Measurements from ENCODE around the gene ING1. TPM values are rescaled to one million over a fixed set of nuclear protein-coding genes. Genes with fewer than 3 reads are reported as not detected.

Gene ING1
- total and polyA plus RNA-seq, 2 of the 4 experiments (the other 2 are of a cell fraction): 9.1 to 13.5 TPM

GRCh38 chr13:110664673-110665072 lies 48.8 kb upstream of the ING1 start:
- ATAC-seq (ENCODE audit: low read depth) (no peak), DNase-seq (no peak)
- no peak overlapping the region for H2BK120ac ChIP-seq (ENCODE audit: low read depth, low read length)
- H3K9me1 ChIP-seq (ENCODE audit: insufficient read depth, low read length): no peaks in the 10 kb centered on the region
- no peak overlapping the region for H2BK5ac ChIP-seq (ENCODE audit: low read depth, low read length, poor library complexity, severe bottlenecking)
- intact Hi-C loops (cut with micrococcal nuclease): no loop called here
- H4K20me1 ChIP-seq (ENCODE audit: insufficient read depth, low read length): no peaks in the 10 kb centered on the region
- no peak overlapping the region for H4K5ac ChIP-seq (ENCODE audit: low read depth, low read length)
- WGBS, 2 experiments (ENCODE audit: extremely low coverage in 2 of 2, insufficient read length in 1 of 2): 81% methylated on average over 9 of the region's 11 CpGs; no CpG with 5 or more reads in 1 of the 2 experiments
- no peak overlapping the region for H3K27ac ChIP-seq (ENCODE audit: insufficient read depth, low read length)
- dilution Hi-C loops (cut with HindIII; ENCODE audit: low sequenced_read_pairs, unreplicated experiment): no loop called here
- no peak overlapping the region for H3K18ac ChIP-seq (ENCODE audit: low read depth, low read length)
- H2BK15ac ChIP-seq (ENCODE audit: low read depth, low read length): no peak overlapping the region
- no peak overlapping the region for H3K14ac ChIP-seq (replicated peaks; ENCODE audit: low read depth, low read length)
- no peak overlapping the region for H2AK9ac ChIP-seq (replicated peaks; ENCODE audit: low read depth, low read length, poor library complexity)
- H3K27me3 ChIP-seq (ENCODE audit: control insufficient read depth, insufficient read depth, low read length): no peaks in the 10 kb centered on the region
- in situ Hi-C loops (cut with MboI; ENCODE audit: low sequenced_read_pairs): no loop called here
- no peak overlapping the region for H3K4me2 ChIP-seq (ENCODE audit: low read depth, low read length)
- BruUV-seq (replicated peaks): no TSS peak
- H3K79me1 ChIP-seq (ENCODE audit: low read depth in 1 of 2, low read length in 2 of 2): peaks cover 3 to 5% of the 10 kb centered on the region in 2 experiments; a peak in 2 of 4 replicates
- no peak overlapping the region for H3K56ac ChIP-seq (ENCODE audit: extremely low read depth, insufficient read depth, low read length)
- H2AK5ac ChIP-seq (ENCODE audit: low read depth, low read length): no peak overlapping the region
- no peak overlapping the region for H2BK20ac ChIP-seq (ENCODE audit: low read depth, low read length)
- ChIA-PET CTCF (no interaction called here), POLR2A (ENCODE audit: unreplicated experiment) (no interaction called here)
- no peak overlapping the region for H3K9ac ChIP-seq (ENCODE audit: low read depth, low read length)
- TF ChIP-seq MAZ (IDR thresholded peaks at IDR 0.05; ENCODE audit: borderline replicate concordance, low read depth, low read length): no peak
- TF ChIP-seq, protein P1, sequence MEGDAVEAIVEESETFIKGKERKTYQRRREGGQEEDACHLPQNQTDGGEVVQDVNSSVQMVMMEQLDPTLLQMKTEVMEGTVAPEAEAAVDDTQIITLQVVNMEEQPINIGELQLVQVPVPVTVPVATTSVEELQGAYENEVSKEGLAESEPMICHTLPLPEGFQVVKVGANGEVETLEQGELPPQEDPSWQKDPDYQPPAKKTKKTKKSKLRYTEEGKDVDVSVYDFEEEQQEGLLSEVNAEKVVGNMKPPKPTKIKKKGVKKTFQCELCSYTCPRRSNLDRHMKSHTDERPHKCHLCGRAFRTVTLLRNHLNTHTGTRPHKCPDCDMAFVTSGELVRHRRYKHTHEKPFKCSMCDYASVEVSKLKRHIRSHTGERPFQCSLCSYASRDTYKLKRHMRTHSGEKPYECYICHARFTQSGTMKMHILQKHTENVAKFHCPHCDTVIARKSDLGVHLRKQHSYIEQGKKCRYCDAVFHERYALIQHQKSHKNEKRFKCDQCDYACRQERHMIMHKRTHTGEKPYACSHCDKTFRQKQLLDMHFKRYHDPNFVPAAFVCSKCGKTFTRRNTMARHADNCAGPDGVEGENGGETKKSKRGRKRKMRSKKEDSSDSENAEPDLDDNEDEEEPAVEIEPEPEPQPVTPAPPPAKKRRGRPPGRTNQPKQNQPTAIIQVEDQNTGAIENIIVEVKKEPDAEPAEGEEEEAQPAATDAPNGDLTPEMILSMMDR (conservative IDR thresholded peaks at IDR 0.05; ENCODE audit: low read depth, low read length): no peak
- TF ChIP-seq FOS (IDR thresholded peaks at IDR 0.05; ENCODE audit: low read depth, low read length): no peak
- no peak for TF ChIP-seq MAFK (IDR thresholded peaks at IDR 0.05; ENCODE audit: low read depth, low read length)
- no peak for TF ChIP-seq POLR2A (IDR thresholded peaks at IDR 0.05; ENCODE audit: low read depth, low read length)
- no peak for TF ChIP-seq USF2 (IDR thresholded peaks at IDR 0.05; ENCODE audit: low read depth, low read length)
- TF ChIP-seq RAD21 (IDR thresholded peaks at IDR 0.05; ENCODE audit: low read length): no peak
- TF ChIP-seq BHLHE40 (IDR thresholded peaks at IDR 0.05; ENCODE audit: low read depth, low read length): no peak
- no peak for TF ChIP-seq CEBPB (IDR thresholded peaks at IDR 0.05; ENCODE audit: low read depth, low read length)
- TF ChIP-seq, protein P2, sequence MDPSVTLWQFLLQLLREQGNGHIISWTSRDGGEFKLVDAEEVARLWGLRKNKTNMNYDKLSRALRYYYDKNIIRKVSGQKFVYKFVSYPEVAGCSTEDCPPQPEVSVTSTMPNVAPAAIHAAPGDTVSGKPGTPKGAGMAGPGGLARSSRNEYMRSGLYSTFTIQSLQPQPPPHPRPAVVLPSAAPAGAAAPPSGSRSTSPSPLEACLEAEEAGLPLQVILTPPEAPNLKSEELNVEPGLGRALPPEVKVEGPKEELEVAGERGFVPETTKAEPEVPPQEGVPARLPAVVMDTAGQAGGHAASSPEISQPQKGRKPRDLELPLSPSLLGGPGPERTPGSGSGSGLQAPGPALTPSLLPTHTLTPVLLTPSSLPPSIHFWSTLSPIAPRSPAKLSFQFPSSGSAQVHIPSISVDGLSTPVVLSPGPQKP (IDR thresholded peaks at IDR 0.05; ENCODE audit: borderline replicate concordance, low read depth, low read length): no peak
- TF ChIP-seq NFE2L2 (IDR thresholded peaks at IDR 0.05; ENCODE audit: low read depth, low read length): no peak
- no peak overlapping the region for H3K4ac ChIP-seq (ENCODE audit: low read depth, low read length)
- H2AFZ ChIP-seq (replicated peaks; ENCODE audit: low read length, poor library complexity): no peak overlapping the region
- H4K91ac ChIP-seq (ENCODE audit: insufficient read depth, low read depth, low read length): no peak overlapping the region
- no peak overlapping the region for H4K8ac ChIP-seq (ENCODE audit: low read depth in 2 of 2, low read length in 2 of 2)
- peaks cover 3% of the 10 kb centered on the region for H3K9me3 ChIP-seq (ENCODE audit: control insufficient read depth, insufficient read depth, low read length)
- H3K4me3 ChIP-seq (ENCODE audit: insufficient read depth, low read depth, low read length): no peak overlapping the region
- H3K23ac ChIP-seq (ENCODE audit: low read depth, low read length): no peak overlapping the region
- H3K36me3 ChIP-seq (ENCODE audit: control insufficient read depth, insufficient read depth, low read length): peaks cover 56% of the 10 kb centered on the region
- no peaks in the 10 kb centered on the region for H3K4me1 ChIP-seq (ENCODE audit: control insufficient read depth, insufficient read depth, low read length)

All from IMR-90 (cell line).